Keratinocyte (primary cell): ENCODE measurements around the gene HMGN5. TPM values are rescaled to one million over a fixed set of nuclear protein-coding genes. Genes with fewer than 3 reads are reported as not detected.

Experiments used
- DNase-seq: peaks from one replicate; pipeline ENCODE4 v3.0.0-alpha.2; 2011; ENCODE audit warnings: low read depth, missing footprints, low spot score
- FAIRE-seq: peaks from 2 replicates; lab custom pipeline; 2011; peaks lifted over from hg19 to GRCh38; lab: Jason Lieb, UNC
- H2AFZ ChIP-seq: 2 replicates; pipeline ENCODE4 v1.6.0; 2012; ENCODE audit warnings: low read length, control low read depth, inconsistent platforms; ENCODE audit not compliant: control insufficient read depth
- H3K27ac ChIP-seq: 2 replicates; pipeline ENCODE4 v1.5.1; 2011; ENCODE audit warnings: low read length; ENCODE audit not compliant: control insufficient read depth, insufficient read depth
- H3K27me3 ChIP-seq: 3 replicates; pipeline ENCODE4 v1.6.0; 2011; ENCODE audit warnings: low read length; ENCODE audit not compliant: control insufficient read depth, insufficient read depth; ENCODE audit errors: extremely low read depth
- H3K36me3 ChIP-seq, 2 experiments: 2 replicates in 1 of 2; 3 replicates in 1 of 2; pipeline ENCODE4 v1.5.1; 2011; ENCODE audit warnings: low read length in 2 of 2, mild to moderate bottlenecking in 1 of 2; ENCODE audit not compliant: control insufficient read depth in 2 of 2, insufficient read depth in 2 of 2; ENCODE audit errors: extremely low read depth in 1 of 2
- H3K4me1 ChIP-seq: 3 replicates; pipeline ENCODE4 v1.5.1; 2011; ENCODE audit warnings: low read length; ENCODE audit not compliant: control insufficient read depth, insufficient read depth; ENCODE audit errors: extremely low read depth
- H3K4me2 ChIP-seq: 3 replicates; pipeline ENCODE4 v1.6.0; 2011; ENCODE audit warnings: low read depth, low read length; ENCODE audit not compliant: control insufficient read depth, insufficient read depth; ENCODE audit errors: extremely low read depth
- H3K4me3 ChIP-seq, 3 experiments: fragments of 200-600 bp in 1 of 3; sonication (generic) in 1 of 3; 2 replicates in 2 of 3; 3 replicates in 1 of 3; pipeline ENCODE4 v1.5.1; 2011 to 2016; ENCODE audit warnings: low read length in 3 of 3, mild to moderate bottlenecking in 3 of 3, control low read depth in 2 of 3, inconsistent platforms in 1 of 3, low read depth in 1 of 3, mixed read lengths in 1 of 3, mixed run types in 1 of 3, moderate library complexity in 1 of 3; ENCODE audit not compliant: control insufficient read depth in 2 of 3, insufficient read depth in 2 of 3; ENCODE audit errors: extremely low read depth in 1 of 3
- H3K79me2 ChIP-seq: 2 replicates; pipeline ENCODE4 v1.6.0; 2012; ENCODE audit warnings: low read length; ENCODE audit not compliant: control insufficient read depth, insufficient read depth
- H3K9ac ChIP-seq: 3 replicates; pipeline ENCODE4 v1.6.0; 2011; ENCODE audit warnings: low read length; ENCODE audit not compliant: control insufficient read depth, insufficient read depth; ENCODE audit errors: extremely low read depth
- H3K9me1 ChIP-seq: 3 replicates; pipeline ENCODE4 v1.6.0; 2011; ENCODE audit warnings: low read length; ENCODE audit not compliant: control insufficient read depth, insufficient read depth; ENCODE audit errors: extremely low read depth
- H3K9me3 ChIP-seq: 2 replicates; pipeline ENCODE4 v1.5.1; 2012; ENCODE audit warnings: low read depth, low read length; ENCODE audit not compliant: control insufficient read depth
- H4K20me1 ChIP-seq: 3 replicates; pipeline ENCODE4 v1.6.0; 2011; ENCODE audit warnings: low read length; ENCODE audit not compliant: control insufficient read depth, insufficient read depth; ENCODE audit errors: extremely low read depth
- CTCF ChIP-seq, 3 experiments: IDR thresholded peaks in 1 of 3; conservative IDR thresholded peaks in 1 of 3; optimal IDR thresholded peaks in 1 of 3; 2 replicates in 2 of 3; 3 replicates in 1 of 3; pipeline versions ENCODE3 to v1.5.1; 2011; ENCODE audit warnings: low read length in 3 of 3, mild to moderate bottlenecking in 3 of 3, moderate library complexity in 2 of 3, control low read depth in 1 of 3, inconsistent platforms in 1 of 3; ENCODE audit not compliant: insufficient read depth in 2 of 3; ENCODE audit errors: extremely low read depth in 1 of 3
- EZH2 ChIP-seq: IDR thresholded peaks from one replicate; pipeline ENCODE4 v1.6.1; 2012; ENCODE audit warnings: inconsistent platforms, mild to moderate bottlenecking, low read length, moderate library complexity
- dilution Hi-C: fragments of 300-500 bp; cut with MboI; formaldehyde crosslinking; loops from one replicate; pipeline ENCODE4 v1.7.0; 2020; ENCODE audit warnings: low sequenced_read_pairs; ENCODE audit not compliant: extremely low pct_ligation_motif_present
- polyA plus RNA-seq, 5 experiments: library from polyadenylated mRNA; depleted of rRNA in 3 of 5; stranded (reverse) in 3 of 5; stranded (forward) in 1 of 5; unstranded in 1 of 5; fragments of >200 nt; gene quantifications; 1 replicate in 1 of 5; 2 replicates in 3 of 5; 3 replicates in 1 of 5; pipeline versions ENCODE4 v1.2.1 to v1.2.3, GENCODE V29; 2011 to 2012; ENCODE audit warnings: missing spikeins in 2 of 5, low read depth in 1 of 5, low replicate concordance in 1 of 5

The HMGN5 gene
- polyA plus RNA-seq, 1 donor (not counting 4 experiments of a cell fraction or from before 2014, with no cell fraction given), result 2.2 TPM

GRCh38 chrX:81202456-81202819 lies 725 bp upstream of the HMGN5 start:
- dilution Hi-C loops, result no loop called here
- FAIRE-seq (no peak), DNase-seq (no peak)
- H3K4me3 ChIP-seq, result peak overlapping the region; percentile 47 to 86 (median 77)
- peaks cover 7% of the 10 kb centered on the region for H3K79me2 ChIP-seq
- H3K4me1 ChIP-seq, result peaks cover 4% of the 10 kb centered on the region
- no peak for TF ChIP-seq EZH2
- H3K9me3 ChIP-seq, result no peaks in the 10 kb centered on the region
- no peaks in the 10 kb centered on the region for H3K36me3 ChIP-seq
- peak overlapping the region; percentile 69 for H3K27ac ChIP-seq
- peak overlapping the region; percentile 75 for H3K9ac ChIP-seq
- H3K4me2 ChIP-seq, result peak overlapping the region; percentile 88
- H3K9me1 ChIP-seq, result no peaks in the 10 kb centered on the region
- peak overlapping the region; percentile 88 for H2AFZ ChIP-seq
- no peaks in the 10 kb centered on the region for H4K20me1 ChIP-seq
- no peaks in the 10 kb centered on the region for H3K27me3 ChIP-seq

GRCh38 chrX:81201071-81201470 lies 642 bp downstream of the HMGN5 start:
- peak overlapping the region; percentile 47 to 86 (median 77) for H3K4me3 ChIP-seq
- H3K4me2 ChIP-seq, result peak overlapping the region; percentile 88
- H3K27ac ChIP-seq, result peak overlapping the region; percentile 69
- DNase-seq (no peak), FAIRE-seq (no peak)
- no peaks in the 10 kb centered on the region for H4K20me1 ChIP-seq
- H3K9me1 ChIP-seq, result no peaks in the 10 kb centered on the region
- H3K9me3 ChIP-seq, result no peaks in the 10 kb centered on the region
- dilution Hi-C loops, result no loop called here
- no peak for TF ChIP-seq EZH2
- no peak for TF ChIP-seq CTCF (optimal IDR thresholded peaks at IDR 0.05 in 1 of 3, IDR thresholded peaks at IDR 0.05 in 1 of 3, conservative IDR thresholded peaks at IDR 0.05 in 1 of 3; ENCODE audit: extremely low read depth in 1 of 3, insufficient read depth in 2 of 3, low read length in 3 of 3)
- peaks cover 7% of the 10 kb centered on the region for H3K79me2 ChIP-seq
- H3K9ac ChIP-seq, result peak overlapping the region; percentile 75
- no peaks in the 10 kb centered on the region for H3K4me1 ChIP-seq
- H3K36me3 ChIP-seq, result no peaks in the 10 kb centered on the region
- peak overlapping the region; percentile 51 for H2AFZ ChIP-seq
- no peaks in the 10 kb centered on the region for H3K27me3 ChIP-seq

- TF ChIP-seq EZH2 (no peak), CTCF (optimal IDR thresholded peaks at IDR 0.05 in 1 of 3, IDR thresholded peaks at IDR 0.05 in 1 of 3, conservative IDR thresholded peaks at IDR 0.05 in 1 of 3; ENCODE audit: extremely low read depth in 1 of 3, insufficient read depth in 2 of 3, low read length in 3 of 3) (peak; percentile 56 to 57 (median 57))
- no peaks in the 10 kb centered on the region for H3K27me3 ChIP-seq
- H3K27ac ChIP-seq, result no peak overlapping the region
- H3K9ac ChIP-seq, result no peak overlapping the region
- H3K36me3 ChIP-seq, result no peaks in the 10 kb centered on the region
- no peak for DNase-seq
- H3K4me2 ChIP-seq, result no peak overlapping the region
- peak; percentile 52 for FAIRE-seq
- no peaks in the 10 kb centered on the region for H4K20me1 ChIP-seq
- no peak overlapping the region for H2AFZ ChIP-seq
- no peaks in the 10 kb centered on the region for H3K9me3 ChIP-seq
- dilution Hi-C loops, result no loop called here
- H3K79me2 ChIP-seq, result no peaks in the 10 kb centered on the region
- no peak overlapping the region for H3K4me3 ChIP-seq
- no peaks in the 10 kb centered on the region for H3K4me1 ChIP-seq
- H3K9me1 ChIP-seq, result no peaks in the 10 kb centered on the region
Observed at GRCh38 chrX:81195712-81196111, 6.0 kb downstream of the HMGN5 start.
